CD4-positive, alpha-beta T cell treated with Interleukin-17A for 4 hours (primary cell): Measurements from ENCODE around the gene CORO2A.

ENCODE experiments used
- DNase-seq: peaks from one replicate; pipeline ENCODE4 v3.0.0-alpha.2; 2020; ENCODE audit warnings: mixed read lengths

CORO2A gene

GRCh38 chr9:98168153-98168780 lies 24.2 kb downstream of the CORO2A start:
- no peak for DNase-seq

- no peak for DNase-seq
Measured at GRCh38 chr9:98164912-98165311, 27.5 kb downstream of the CORO2A start.

GRCh38 chr9:98162613-98163012 lies 29.8 kb downstream of the CORO2A start:
- no peak for DNase-seq

- no peak for DNase-seq
Measured at GRCh38 chr9:98161851-98162250, 30.6 kb downstream of the CORO2A start.

GRCh38 chr9:98159790-98160189 lies 32.6 kb downstream of the CORO2A start:
- DNase-seq = no peak

GRCh38 chr9:98159301-98159700 lies 33.1 kb downstream of the CORO2A start:
- DNase-seq = no peak

GRCh38 chr9:98158071-98158831 lies 34.2 kb downstream of the CORO2A start:
- no peak for DNase-seq

GRCh38 chr9:98157372-98157771 lies 35.1 kb downstream of the CORO2A start:
- no peak for DNase-seq

- no peak for DNase-seq
Measured at GRCh38 chr9:98154678-98155077, 37.8 kb downstream of the CORO2A start.

GRCh38 chr9:98152526-98152925 lies 39.9 kb downstream of the CORO2A start:
- DNase-seq = no peak

GRCh38 chr9:98150721-98151120 lies 41.7 kb downstream of the CORO2A start:
- DNase-seq = no peak

- no peak for DNase-seq
Measured at GRCh38 chr9:98150164-98150563, 42.3 kb downstream of the CORO2A start.

- no peak for DNase-seq
Measured at GRCh38 chr9:98149422-98149821, 43.0 kb downstream of the CORO2A start.

- DNase-seq = no peak
Measured at GRCh38 chr9:98148486-98148885, 44.0 kb downstream of the CORO2A start.

- DNase-seq = no peak
Measured at GRCh38 chr9:98147582-98147981, 44.9 kb downstream of the CORO2A start.

GRCh38 chr9:98146101-98146991 lies 46.1 kb downstream of the CORO2A start:
- no peak for DNase-seq

- no peak for DNase-seq
Measured at GRCh38 chr9:98144631-98145030, 47.8 kb downstream of the CORO2A start.

- no peak for DNase-seq
Measured at GRCh38 chr9:98144076-98144475, 48.4 kb downstream of the CORO2A start.

- no peak for DNase-seq
Measured at GRCh38 chr9:98142925-98143481, 49.4 kb downstream of the CORO2A start.

- no peak for DNase-seq
Measured at GRCh38 chr9:98142182-98142907, 50.1 kb downstream of the CORO2A start.

- no peak for DNase-seq
Measured at GRCh38 chr9:98140503-98140902, 51.9 kb downstream of the CORO2A start.

- no peak for DNase-seq
Measured at GRCh38 chr9:98136489-98136888, 55.9 kb downstream of the CORO2A start.

GRCh38 chr9:98135938-98136337 lies 56.5 kb downstream of the CORO2A start:
- DNase-seq = no peak
